Lung (tissue), 12 donors: ENCODE data around the gene RSPH6A. TPM values are rescaled to one million over a fixed set of nuclear protein-coding genes. Genes with fewer than 3 reads are reported as not detected.

Experiments used
- ATAC-seq: fragments of 200-7000 bp; cut with Tn5 transposase; one replicate; pipeline ENCODE4 v1.9.1; 2020; ENCODE audit warnings: moderate number of reproducible peaks; ENCODE audit not compliant: insufficient read depth, low FRiP score
- DNase-seq, 3 donors: peaks; one replicate each; pipeline ENCODE4 v3.0.0-alpha.2; 2013 to 2017
- H3K27ac ChIP-seq, 2 donors: one replicate each; pipeline ENCODE4 v1.5.1; 2013; ENCODE audit warnings: mild to moderate bottlenecking in 2 of 2, moderate library complexity in 2 of 2, control low read depth in 1 of 2, inconsistent platforms in 1 of 2, low read depth in 1 of 2, low read length in 1 of 2
- H3K27me3 ChIP-seq, 3 donors: one replicate each; pipeline ENCODE4 v1.5.1; 2013; ENCODE audit warnings: low read length in 2 of 3; ENCODE audit not compliant: control insufficient read depth in 3 of 3, insufficient read depth in 3 of 3
- H3K36me3 ChIP-seq, 4 donors: one replicate each; pipeline ENCODE4 v1.5.1; 2013; ENCODE audit warnings: low read length in 4 of 4, mild to moderate bottlenecking in 1 of 4, moderate library complexity in 1 of 4; ENCODE audit not compliant: control insufficient read depth in 4 of 4, insufficient read depth in 4 of 4
- H3K4me1 ChIP-seq, 5 donors: one replicate each; pipeline ENCODE4 v1.5.1; 2013; ENCODE audit warnings: low read length in 5 of 5, mild to moderate bottlenecking in 2 of 5, moderate library complexity in 1 of 5; ENCODE audit not compliant: control insufficient read depth in 5 of 5, insufficient read depth in 5 of 5
- H3K4me3 ChIP-seq: one replicate; pipeline ENCODE4 v1.5.1; 2013; ENCODE audit warnings: mild to moderate bottlenecking, control low read depth, moderate library complexity
- H3K9ac ChIP-seq, 2 donors: one replicate each; pipeline ENCODE4 v1.5.1; 2013; ENCODE audit warnings: low read length in 2 of 2, control low read depth in 1 of 2; ENCODE audit not compliant: insufficient read depth in 1 of 2
- H3K9me3 ChIP-seq, 4 donors: one replicate each; pipeline ENCODE4 v1.5.1; 2013; ENCODE audit warnings: low read length in 3 of 4, mild to moderate bottlenecking in 1 of 4, moderate library complexity in 1 of 4; ENCODE audit not compliant: control insufficient read depth in 4 of 4, insufficient read depth in 3 of 4
- CTCF ChIP-seq: IDR thresholded peaks from 2 replicates; pipeline ENCODE4 v1.5.1; 2012; ENCODE audit warnings: mild to moderate bottlenecking; ENCODE audit errors: control extremely low read depth, extremely low read depth
- WGBS, 2 donors: extraction: QIAGEN DNeasy Blood & Tissue Kit; methylation state at CpG; one replicate each; pipeline ENCODE4 v1.1.7; 2013; 5-methylcytosine and 5-hydroxymethylcytosine counted together
- polyA plus RNA-seq, 2 donors: library from polyadenylated mRNA; stranded (reverse); fragments of 200-250 nt; gene quantifications; one replicate each; pipeline ENCODE4 v1.2.1, GENCODE V29; 2013
- total RNA-seq, 2 donors: library from RNA; depleted of rRNA in 1 of 2; stranded (reverse); fragments of >200 nt in 1 of 2; gene quantifications; one replicate each; pipeline ENCODE4 v1.2.1, GENCODE V29; 2014 to 2021
- donor health status: control.
- donor health status: control.
- donor health status: Bipolar disorder and iron deficiency.
- donor health status: healthy.
- donor health status: DM: yes; HTN: yes; CAD: no.

RSPH6A gene
- total and polyA plus RNA-seq, 4 donors: 0.06 to 0.34 TPM; not detected in 2

- H3K9ac ChIP-seq: no peak overlapping the region
- DNase-seq (no peak), ATAC-seq (no peak)
- 2 to 3% methylated on average over 22 of the region's 22 CpGs for WGBS, 2 donors
- H3K4me1 ChIP-seq: peaks cover 0 to 6% (median 1%) of the 10 kb centered on the region in 5 donors
- no peak for TF ChIP-seq CTCF
- no peaks in the 10 kb centered on the region for H3K9me3 ChIP-seq
- H3K27ac ChIP-seq: no peak overlapping the region
- no peak overlapping the region for H3K4me3 ChIP-seq
- H3K27me3 ChIP-seq: peaks cover 0 to 26% (median 24%) of the 10 kb centered on the region in 3 donors
- H3K36me3 ChIP-seq: peaks cover 0 to 13% (median 7%) of the 10 kb centered on the region in 4 donors
These were observed 48.3 kb upstream of the RSPH6A start for GRCh38 chr19:45863335-45863839.

GRCh38 chr19:45862564-45863334, 47.6 kb upstream of the RSPH6A start, which contains the start of gene SYMPK:
Gene SYMPK, minus strand, starts transcription at chr19:45863147. Its CDS starts 8,652 bp downstream, at chr19:45854495.
- peak; percentile 99 to 100 (median 99) for DNase-seq
- H3K36me3 ChIP-seq: peaks cover 0 to 13% (median 9%) of the 10 kb centered on the region in 4 donors
- TF ChIP-seq CTCF: peak; percentile 4
- H3K9me3 ChIP-seq: no peaks in the 10 kb centered on the region
- H3K9ac ChIP-seq: peak within 1 kb of the TSS; percentile 59 to 74
- H3K27me3 ChIP-seq: peaks cover 0 to 26% (median 24%) of the 10 kb centered on the region in 3 donors
- peak within 1 kb of the TSS; percentile 82 for H3K4me3 ChIP-seq
- peak; percentile 99 for ATAC-seq
- WGBS, 2 donors: 0 to 1% methylated on average over 60 to 65 of the region's 65 CpGs
- H3K27ac ChIP-seq: peak within 1 kb of the TSS; percentile 89 to 93
- peaks cover 0 to 6% (median 2%) of the 10 kb centered on the region in 5 donors for H3K4me1 ChIP-seq

GRCh38 chr19:45862271-45862563, 47.1 kb upstream of the RSPH6A start:
- peak overlapping the region; percentile 89 to 93 for H3K27ac ChIP-seq
- ATAC-seq: no peak

More at GRCh38 chr19:45862271-45862563, 47.1 kb upstream of the RSPH6A start:
- DNase-seq: no peak
- 0% methylated on average over 11 of the region's 11 CpGs for WGBS, 2 donors
- no peak for TF ChIP-seq CTCF
- Histone ChIP-seq H3K36me3 (peaks cover 0 to 13% (median 9%) of the 10 kb centered on the region in 4 donors), H3K4me1 (peaks cover 0 to 6% (median 2%) of the 10 kb centered on the region in 5 donors), H3K4me3 (peak overlapping the region; percentile 82), H3K9me3 (no peaks in the 10 kb centered on the region), H3K9ac (peak overlapping the region; percentile 59 to 74), H3K27me3 (peaks cover 0 to 26% (median 24%) of the 10 kb centered on the region in 3 donors)
